ENCODE data around the gene MFSD12. TPM values are rescaled to one million over a fixed set of nuclear protein-coding genes. Genes with fewer than 3 reads are reported as not detected.
A peak's percentile ranks its signal among the peaks of the same experiment; 100 is the strongest.

The MFSD12 gene
- total RNA-seq, 1 experiment from 2014 or later, result 60.6 TPM

GRCh38 chr19:3507371-3508120, 49.8 kb downstream of the MFSD12 start:
- no peaks in the 10 kb centered on the region; the same call in 1 of the 2 replicates for H3K4me1 ChIP-seq
- H3K36me3 ChIP-seq (ENCODE audit: control insufficient read depth, insufficient read depth, low read length), result peaks cover 1% of the 10 kb centered on the region
- intact Hi-C loops (cut with micrococcal nuclease; ENCODE audit: unreplicated experiment), result no loop called here
- Mint-ChIP-seq H3K27me3 (ENCODE audit: insufficient read depth, unreplicated experiment) (no peaks in the 10 kb centered on the region), H3K4me1 (ENCODE audit: low read depth, unreplicated experiment) (no peaks in the 10 kb centered on the region), H3K4me3 (ENCODE audit: unreplicated experiment) (peak overlapping the region; percentile 80), H3K36me3 (ENCODE audit: insufficient read depth, unreplicated experiment) (peaks cover 29% of the 10 kb centered on the region), H3K27ac (ENCODE audit: unreplicated experiment) (peak overlapping the region; percentile 84), H3K9me3 (ENCODE audit: unreplicated experiment) (no peaks in the 10 kb centered on the region)
- BruUV-seq (replicated peaks), result no TSS peak
- H3K9me3 ChIP-seq, result no peaks in the 10 kb centered on the region
- DNase-seq, result no peak
- ChIA-PET CTCF (interaction anchor here (0.9 to 1.4 kb wide), 2 partner anchors 22 to 38 kb away, joined by 4 to 5 read pairs; no protein-coding TSS in a partner anchor), POLR2A (interaction anchor here (0.6 kb wide), 1 partner anchor 318 kb away, joined by 3 read pairs; no protein-coding TSS in a partner anchor)
- no peak for TF ChIP-seq CTCF (IDR thresholded peaks at IDR 0.05; ENCODE audit: insufficient read depth in 1 of 2, low read depth in 1 of 2, low read length in 1 of 2, severe bottlenecking in 1 of 2, unreplicated experiment in 1 of 2)
- peak overlapping the region; percentile 61 for H3K4me3 ChIP-seq (ENCODE audit: low read depth, low read length)
- H3K27me3 ChIP-seq (replicated peaks; ENCODE audit: control insufficient read depth, insufficient read depth, low read length), result no peaks in the 10 kb centered on the region

- Histone ChIP-seq H3K9me3 (no peaks in the 10 kb centered on the region), H3K36me3 (ENCODE audit: control insufficient read depth, insufficient read depth, low read length) (peaks cover 1% of the 10 kb centered on the region; the same call in 1 of the 2 replicates), H3K4me3 (ENCODE audit: low read depth, low read length) (peak overlapping the region; percentile 61), H3K4me1 (no peaks in the 10 kb centered on the region; the same call in 1 of the 2 replicates), H3K27me3 (replicated peaks; ENCODE audit: control insufficient read depth, insufficient read depth, low read length) (no peaks in the 10 kb centered on the region)
- ChIA-PET POLR2A (interaction anchor here (0.6 kb wide), 1 partner anchor 317 kb away, joined by 3 read pairs; no protein-coding TSS in a partner anchor), CTCF (interaction anchor here (0.9 to 1.4 kb wide), 2 partner anchors 21 to 37 kb away, joined by 4 to 5 read pairs; no protein-coding TSS in a partner anchor)
- Mint-ChIP-seq H3K27me3 (ENCODE audit: insufficient read depth, unreplicated experiment) (no peaks in the 10 kb centered on the region), H3K9me3 (ENCODE audit: unreplicated experiment) (no peaks in the 10 kb centered on the region), H3K4me1 (ENCODE audit: low read depth, unreplicated experiment) (no peaks in the 10 kb centered on the region), H3K4me3 (ENCODE audit: unreplicated experiment) (peak overlapping the region; percentile 80), H3K27ac (ENCODE audit: unreplicated experiment) (peak overlapping the region; percentile 84), H3K36me3 (ENCODE audit: insufficient read depth, unreplicated experiment) (peaks cover 29% of the 10 kb centered on the region)
- intact Hi-C loops (cut with micrococcal nuclease; ENCODE audit: unreplicated experiment), result no loop called here
- peak in 1 of 2 experiments; percentile 14 for DNase-seq
- BruUV-seq (replicated peaks), result no TSS peak
- TF ChIP-seq CTCF (IDR thresholded peaks at IDR 0.05; ENCODE audit: insufficient read depth in 1 of 2, low read depth in 1 of 2, low read length in 1 of 2, severe bottlenecking in 1 of 2, unreplicated experiment in 1 of 2), result no peak
Measured at GRCh38 chr19:3506384-3507340, 50.7 kb downstream of the MFSD12 start.
